Measurements from ENCODE around the gene SRSF10.
"Not testable (repeated sequence)": the region's sequence is repeated elsewhere in the genome, so short reads cannot be mapped to it uniquely, and the experiment has no call there.

Gene SRSF10

GRCh38 chr1:23979881-23980727, at the start of gene SRSF10:
Gene SRSF10, minus strand, starts transcription at chr1:23980327. Its CDS starts 72 bp downstream, at chr1:23980255.
- peak; percentile 96 for DNase-seq

- DNase-seq, result peak; percentile 28
These were observed 47.8 kb upstream of the SRSF10 start for GRCh38 chr1:24027838-24028468.

- no peak for DNase-seq
These were observed 42.6 kb upstream of the SRSF10 start for GRCh38 chr1:24022581-24023361.

GRCh38 chr1:24021403-24022266, 41.5 kb upstream of the SRSF10 start:
- DNase-seq, result no peak

- DNase-seq, result no peak
These were observed 40.3 kb upstream of the SRSF10 start for GRCh38 chr1:24020470-24020869.

- DNase-seq, result no peak
These were observed 39.9 kb upstream of the SRSF10 start for GRCh38 chr1:24020025-24020424.

DNA sequence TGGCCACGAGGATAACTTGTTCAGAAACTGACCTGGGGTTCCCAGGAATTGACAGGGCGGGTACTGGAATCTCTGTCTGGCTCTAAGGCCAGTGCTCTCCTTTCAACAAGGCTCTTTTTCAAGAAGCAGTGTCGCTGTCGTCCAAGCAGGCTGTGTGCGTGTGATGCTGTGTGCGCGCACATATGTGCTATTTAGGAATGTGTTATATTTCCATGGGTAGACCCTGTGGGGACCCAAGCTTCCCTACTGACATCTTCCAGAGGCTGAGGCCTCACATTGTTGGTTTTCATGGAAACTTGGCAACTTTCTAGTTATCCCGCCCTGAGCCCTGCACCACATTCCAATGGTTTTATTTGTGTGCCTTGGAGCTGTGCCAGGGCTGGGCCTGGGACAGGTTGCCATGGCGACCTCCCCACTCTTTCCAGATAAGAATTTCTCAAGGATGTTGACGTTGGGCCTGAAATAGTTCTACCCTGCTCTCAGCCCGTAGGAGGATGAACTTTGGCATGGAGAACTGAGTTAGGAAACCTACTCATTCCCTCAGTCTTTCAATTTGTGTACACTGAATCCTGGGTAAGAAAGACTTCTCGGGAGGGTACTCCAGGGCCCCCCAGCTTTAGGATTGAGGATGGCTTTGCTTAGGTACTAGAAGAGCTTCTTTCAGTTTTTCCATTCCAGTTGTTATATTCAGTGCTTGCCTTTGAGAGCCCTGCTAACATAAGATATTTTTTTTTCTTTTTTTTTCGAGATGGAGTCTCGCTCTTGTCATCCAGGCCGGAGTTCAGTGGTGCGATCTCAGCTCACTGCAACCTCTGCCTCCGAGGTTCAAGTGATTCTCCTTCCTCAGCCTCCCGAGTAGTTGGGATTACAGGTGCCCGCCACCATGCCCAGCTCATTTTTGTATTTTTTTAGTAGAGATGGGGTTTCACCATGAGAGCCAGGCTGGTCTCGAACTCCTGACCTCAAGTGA, 38.8 kb upstream of the SRSF10 start:
- DNase-seq, result no peak

GRCh38 chr1:24015221-24016210, 35.4 kb upstream of the SRSF10 start:
- no peak for DNase-seq

DNA sequence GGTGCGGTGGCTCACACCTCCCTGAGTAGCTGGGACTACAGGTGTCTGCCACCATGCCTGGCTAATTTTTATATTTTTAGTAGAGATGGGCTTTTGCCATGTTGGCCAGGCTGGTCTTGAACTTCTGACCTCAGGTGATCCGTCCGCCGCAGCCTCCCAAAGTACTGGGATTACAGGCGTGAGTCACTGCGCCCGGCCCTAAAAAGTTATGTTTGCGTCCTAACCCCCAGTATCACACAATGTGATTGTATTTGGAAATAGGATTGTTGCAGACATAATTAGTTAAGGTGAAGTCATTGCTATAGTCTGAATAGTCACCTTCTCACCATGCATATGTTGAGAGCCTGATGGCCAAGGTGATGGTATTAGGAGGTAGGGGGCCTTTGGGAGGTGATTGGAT, 32.8 kb upstream of the SRSF10 start:
- not testable (repeated sequence) for DNase-seq

DNA sequence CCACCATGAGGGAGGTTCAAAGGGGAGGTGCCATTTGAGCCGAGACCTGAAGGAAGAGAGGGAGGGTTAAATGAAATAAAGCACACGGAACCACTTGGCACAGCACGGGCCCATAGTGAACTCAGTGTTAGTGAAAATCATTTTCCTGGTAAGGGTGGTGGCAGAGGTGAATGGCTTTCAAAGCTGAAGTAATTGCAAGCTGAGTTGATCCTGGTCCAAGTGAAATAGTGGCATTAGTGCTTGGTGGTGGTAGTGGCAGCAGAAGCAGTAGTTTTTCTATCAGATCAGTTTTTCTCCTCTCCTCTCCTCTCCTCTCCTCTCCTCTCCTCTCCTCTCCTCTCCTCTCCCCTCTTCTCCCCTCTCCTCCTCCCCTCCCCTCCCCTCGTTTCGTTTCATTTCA, 30.5 kb upstream of the SRSF10 start:
- no peak for DNase-seq

DNA sequence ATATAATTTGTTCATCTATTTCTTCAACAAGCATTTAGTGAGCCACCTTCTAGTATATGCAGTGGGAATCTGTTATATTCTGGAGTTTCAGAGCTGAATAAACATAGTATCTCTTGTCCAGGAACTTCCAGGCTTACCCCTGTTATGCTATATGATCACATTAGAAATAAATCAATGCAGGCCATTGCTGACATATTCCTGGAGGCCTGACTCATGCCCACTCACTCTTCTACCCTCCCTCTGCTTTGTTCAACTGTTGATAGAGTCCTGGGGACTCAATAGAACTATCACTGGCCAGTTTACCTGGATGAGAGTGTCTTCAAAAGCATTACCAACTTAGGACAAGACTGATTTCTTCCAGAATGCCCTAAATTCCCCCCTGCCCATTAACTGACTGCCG, 29.3 kb upstream of the SRSF10 start:
- DNase-seq, result no peak

DNA sequence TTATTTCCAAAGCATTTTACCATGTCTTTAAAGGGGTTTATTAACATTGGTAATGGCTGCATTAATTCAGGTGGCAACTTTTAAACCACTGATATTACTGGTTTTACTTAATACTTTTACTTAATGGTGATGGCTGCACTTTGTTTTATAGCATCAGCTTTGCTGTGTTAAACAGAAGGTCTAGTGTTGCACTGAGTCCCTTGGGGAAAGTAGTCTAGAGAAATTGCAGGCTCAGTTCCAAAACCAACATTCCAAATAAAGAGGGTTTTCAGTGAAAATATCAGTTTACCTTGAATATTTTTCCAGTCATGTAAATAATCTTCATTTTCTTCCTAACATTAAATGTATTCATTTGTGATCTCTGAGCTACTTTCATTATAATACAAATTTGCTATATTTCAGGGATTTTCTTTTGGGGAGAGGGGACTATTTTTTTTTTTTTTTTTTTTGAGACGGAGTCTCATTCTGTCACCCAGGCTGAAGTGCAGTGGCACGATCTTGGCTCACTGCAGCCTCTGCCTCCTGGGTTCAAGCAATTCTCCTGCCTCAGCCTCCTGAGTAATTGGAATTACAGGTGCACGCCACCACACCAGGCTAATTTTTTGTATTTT, 28.6 kb upstream of the SRSF10 start:
- peak; percentile 48 for DNase-seq

GRCh38 chr1:24007079-24007478, 27.0 kb upstream of the SRSF10 start:
- no peak for DNase-seq

- DNase-seq, result no peak
These were observed 25.0 kb upstream of the SRSF10 start for GRCh38 chr1:24005163-24005562.

DNA sequence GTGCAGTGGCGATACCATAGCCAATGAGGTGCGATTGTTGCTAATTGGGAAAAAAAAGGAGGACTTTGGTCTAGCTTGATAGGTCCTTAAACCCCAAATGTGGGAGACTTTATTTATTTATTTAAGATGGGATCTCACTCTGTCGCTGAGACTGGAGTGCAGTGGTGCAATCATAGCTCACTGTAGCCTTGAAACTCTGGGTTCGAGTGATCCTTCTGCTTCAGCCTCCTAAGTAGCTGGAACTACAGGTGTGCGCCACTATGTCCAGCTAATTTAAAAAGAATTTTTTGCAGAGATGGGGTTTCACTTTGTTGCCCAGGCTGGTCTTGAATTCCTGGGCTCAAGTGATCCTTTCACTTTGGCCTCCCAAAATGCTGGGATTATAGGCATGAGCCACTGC, 24.0 kb upstream of the SRSF10 start:
- DNase-seq, result no peak

- DNase-seq, result no peak
These were observed 23.3 kb upstream of the SRSF10 start for GRCh38 chr1:24003331-24003972.

- DNase-seq, result no peak
These were observed 22.6 kb upstream of the SRSF10 start for GRCh38 chr1:24002695-24003094.

GRCh38 chr1:23999156-23999671, 19.1 kb upstream of the SRSF10 start:
- DNase-seq, result no peak

DNA sequence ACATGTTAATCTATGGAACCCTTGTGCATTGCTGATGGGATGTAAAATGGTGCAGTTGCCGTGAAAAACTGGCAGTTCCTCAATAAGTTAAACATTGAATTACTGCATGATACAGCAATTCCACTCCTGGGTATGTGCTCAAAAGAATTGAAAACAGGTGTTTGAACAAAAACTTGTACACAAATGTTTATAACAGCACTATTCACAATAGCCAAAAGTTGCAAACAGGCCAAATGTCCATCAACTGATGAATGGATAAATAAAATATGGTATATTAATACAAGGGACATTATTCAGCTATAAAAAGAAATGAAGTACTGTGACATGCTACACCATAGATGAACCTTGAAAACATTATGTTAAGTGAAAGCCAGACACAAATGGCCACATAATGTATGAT, 17.7 kb upstream of the SRSF10 start:
- no peak for DNase-seq
